ENCODE measurements around the gene SLC52A3.

- TF ChIP-seq CTCF (optimal IDR thresholded peaks at IDR 0.05 in 1 of 3, IDR thresholded peaks at IDR 0.05 in 1 of 3, conservative IDR thresholded peaks at IDR 0.05 in 1 of 3; ENCODE audit: extremely low read depth in 1 of 3, insufficient read depth in 2 of 3, low read length in 3 of 3) (no peak), EZH2 (IDR thresholded peaks at IDR 0.05; ENCODE audit: low read length) (no peak)
Observed at GRCh38 chr20:741620-742019, 26.7 kb downstream of the SLC52A3 start.
